BE2C (cell line): ENCODE measurements around the gene TBC1D10A.
A peak's percentile ranks its signal among the peaks of the same experiment; 100 is the strongest.

Experiments used
- DNase-seq: peaks from one replicate; pipeline ENCODE4 v3.0.0-alpha.2; 2020
- H3K27me3 ChIP-seq: fragments of 250-450 bp; sonication (Bioruptor Pico); 2 replicates; pipeline ENCODE4 v1.5.1; 2020; ENCODE audit warnings: mild to moderate bottlenecking
- H3K36me3 ChIP-seq: fragments of 250-450 bp; sonication (Bioruptor Pico); 2 replicates; pipeline ENCODE4 v1.5.1; 2020; ENCODE audit warnings: mild to moderate bottlenecking
- H3K4me1 ChIP-seq: fragments of 250-450 bp; sonication (Bioruptor Pico); 2 replicates; pipeline ENCODE4 v1.5.1; 2020
- H3K4me3 ChIP-seq: 2 replicates; pipeline ENCODE4 v1.5.1; 2011; ENCODE audit warnings: low read depth, low read length
- H3K9me3 ChIP-seq: fragments of 250-450 bp; sonication (Bioruptor Pico); 2 replicates; pipeline ENCODE4 v1.5.1; 2020
- CTCF ChIP-seq: IDR thresholded peaks from 2 replicates; pipeline ENCODE4 v1.5.1; 2012; ENCODE audit warnings: mild to moderate bottlenecking, low read depth, low read length

Gene TBC1D10A

GRCh38 chr22:30325724-30326254 is 952 bp downstream of the TBC1D10A start:
- Histone ChIP-seq H3K4me1 (peaks cover 6% of the 10 kb centered on the region; the same call in 1 of the 2 replicates), H3K36me3 (peaks cover 4% of the 10 kb centered on the region; the same call in 1 of the 2 replicates), H3K4me3 (peak overlapping the region; percentile 69), H3K9me3 (no peaks in the 10 kb centered on the region), H3K27me3 (no peaks in the 10 kb centered on the region)
- no peak for DNase-seq
- TF ChIP-seq CTCF: no peak

GRCh38 chr22:30325065-30325720 is 1.5 kb downstream of the TBC1D10A start:
- DNase-seq: no peak
- Histone ChIP-seq H3K4me1 (peaks cover 6% of the 10 kb centered on the region; the same call in 1 of the 2 replicates), H3K27me3 (no peaks in the 10 kb centered on the region), H3K9me3 (no peaks in the 10 kb centered on the region), H3K4me3 (no peak overlapping the region), H3K36me3 (no peaks in the 10 kb centered on the region)
- TF ChIP-seq CTCF: no peak

- DNase-seq: no peak
- Histone ChIP-seq H3K4me3 (no peak overlapping the region), H3K27me3 (no peaks in the 10 kb centered on the region), H3K9me3 (no peaks in the 10 kb centered on the region), H3K4me1 (peaks cover 6% of the 10 kb centered on the region; the same call in 1 of the 2 replicates), H3K36me3 (no peaks in the 10 kb centered on the region)
- no peak for TF ChIP-seq CTCF
Observed at GRCh38 chr22:30324014-30324730, 2.6 kb downstream of the TBC1D10A start.

- H3K9me3 ChIP-seq: no peaks in the 10 kb centered on the region
- no peak for TF ChIP-seq CTCF
- H3K27me3 ChIP-seq: no peaks in the 10 kb centered on the region
- no peak for DNase-seq
- H3K4me1 ChIP-seq: peaks cover 6% of the 10 kb centered on the region; the same call in 1 of the 2 replicates
- no peak overlapping the region for H3K4me3 ChIP-seq
- H3K36me3 ChIP-seq: no peaks in the 10 kb centered on the region
Observed at GRCh38 chr22:30323246-30323645, 3.5 kb downstream of the TBC1D10A start.

GRCh38 chr22:30321461-30321860 is 5.3 kb downstream of the TBC1D10A start:
- H3K27me3 ChIP-seq: no peaks in the 10 kb centered on the region
- TF ChIP-seq CTCF: no peak
- no peaks in the 10 kb centered on the region for H3K9me3 ChIP-seq
- H3K36me3 ChIP-seq: no peaks in the 10 kb centered on the region
- no peak overlapping the region for H3K4me3 ChIP-seq
- DNase-seq: no peak
- no peaks in the 10 kb centered on the region for H3K4me1 ChIP-seq
